GM19438 (cell line): Measurements from ENCODE around the gene MFSD2B.

Experiments
- ATAC-seq: cut with Tn5 transposase; IDR thresholded peaks from one replicate; pipeline ENCODE4 v1.9.1; 2021; ENCODE audit warnings: low read depth; ENCODE audit not compliant: unreplicated experiment

MFSD2B gene

GRCh38 chr2:24050041-24050979, 40.4 kb downstream of the MFSD2B start:
- ATAC-seq = no peak

DNA sequence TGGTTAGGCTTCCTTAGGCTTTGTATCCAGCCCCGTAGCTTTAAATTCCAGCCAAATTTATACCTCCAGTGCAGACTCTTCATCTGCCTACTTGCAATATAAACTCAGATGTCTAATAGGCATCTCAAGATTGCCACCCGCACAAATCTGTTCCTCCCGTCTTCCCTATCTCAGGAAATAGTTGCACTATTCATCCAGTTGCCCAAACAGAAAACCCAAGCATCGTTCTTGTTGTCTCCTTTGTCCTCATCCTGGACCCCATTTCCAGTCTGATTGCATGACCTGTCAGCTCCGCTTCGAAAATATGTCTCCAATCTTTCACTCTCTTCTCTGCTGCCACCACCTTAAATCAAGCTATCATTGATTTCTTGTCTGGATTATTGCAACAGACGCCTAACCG, 41.9 kb downstream of the MFSD2B start:
- no peak for ATAC-seq

- ATAC-seq = no peak
Observed at GRCh38 chr2:24052951-24053350, 43.1 kb downstream of the MFSD2B start.

DNA sequence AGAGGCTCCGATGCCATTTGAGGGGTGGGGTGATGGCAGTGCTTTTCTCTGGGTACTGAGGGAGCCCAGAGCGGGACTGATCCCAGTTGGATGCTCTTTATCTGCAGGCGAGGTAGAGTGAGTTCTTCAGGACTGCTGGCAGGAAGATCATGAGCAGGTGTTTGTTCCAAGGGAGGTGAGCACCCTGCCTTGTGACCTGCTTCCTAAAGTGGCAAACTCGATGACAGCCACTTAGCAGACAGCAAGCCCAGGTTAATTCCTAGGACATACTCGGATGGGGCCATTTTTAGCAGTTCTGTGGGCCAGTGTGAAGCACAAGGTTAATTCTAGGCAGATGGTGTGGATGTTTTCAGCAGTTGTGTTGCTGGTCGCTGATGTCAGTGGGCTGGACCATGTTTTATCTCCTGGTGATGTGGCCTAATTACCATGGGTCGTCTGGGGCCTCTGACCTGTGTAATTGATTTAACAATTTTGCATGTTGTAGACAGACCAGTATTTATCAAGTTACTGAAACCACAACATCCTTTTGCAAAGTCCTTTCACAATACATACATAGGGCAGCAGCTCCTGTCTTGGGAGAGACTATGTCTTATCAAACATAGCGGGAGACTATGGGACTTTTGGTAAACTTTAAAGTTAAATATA, 44.6 kb downstream of the MFSD2B start:
- no peak for ATAC-seq

DNA sequence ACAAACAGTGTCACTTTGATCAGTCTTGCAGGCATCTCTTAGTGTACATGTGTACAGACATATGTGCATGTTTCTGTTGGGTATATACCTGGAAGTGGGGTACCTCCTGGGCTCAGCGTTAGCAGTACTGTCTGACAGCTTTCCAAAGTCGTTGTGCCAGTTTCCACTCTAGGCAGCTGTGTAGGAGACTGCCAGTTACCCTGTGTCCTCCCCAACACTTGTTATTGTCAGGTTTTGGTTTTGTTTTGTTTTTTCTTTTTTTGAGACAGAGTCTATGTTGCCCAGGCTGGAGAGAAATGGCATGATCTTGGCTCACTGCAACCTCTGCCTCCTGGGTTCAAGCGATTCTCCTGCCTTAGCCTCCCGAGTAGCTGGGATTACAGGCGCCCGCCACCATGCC, 45.9 kb downstream of the MFSD2B start:
- no peak for ATAC-seq

- ATAC-seq = no peak
Observed at GRCh38 chr2:24058564-24059271, 48.8 kb downstream of the MFSD2B start.

DNA sequence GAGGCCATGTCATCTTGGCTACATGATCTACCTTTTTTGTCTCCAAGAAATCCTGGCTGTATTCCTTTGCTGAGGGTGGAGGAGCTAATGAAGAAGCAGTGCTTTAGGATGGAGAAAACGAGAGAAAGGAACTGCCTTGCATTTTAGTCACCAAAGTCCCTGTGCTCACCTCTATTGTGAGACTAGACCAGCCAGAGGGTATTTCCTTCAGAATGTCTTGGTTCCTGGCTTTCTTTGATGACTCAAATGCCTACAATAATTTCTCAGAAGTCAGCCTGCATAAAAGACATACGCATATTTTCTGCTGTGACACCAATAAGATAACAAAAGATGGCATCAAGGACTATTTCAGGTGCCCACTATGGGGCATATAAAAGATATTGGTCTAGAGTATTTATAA, 55.5 kb downstream of the MFSD2B start:
- no peak for ATAC-seq

GRCh38 chr2:24072259-24072658, 62.4 kb downstream of the MFSD2B start:
- no peak for ATAC-seq

GRCh38 chr2:24073816-24074215, 63.9 kb downstream of the MFSD2B start:
- no peak for ATAC-seq

DNA sequence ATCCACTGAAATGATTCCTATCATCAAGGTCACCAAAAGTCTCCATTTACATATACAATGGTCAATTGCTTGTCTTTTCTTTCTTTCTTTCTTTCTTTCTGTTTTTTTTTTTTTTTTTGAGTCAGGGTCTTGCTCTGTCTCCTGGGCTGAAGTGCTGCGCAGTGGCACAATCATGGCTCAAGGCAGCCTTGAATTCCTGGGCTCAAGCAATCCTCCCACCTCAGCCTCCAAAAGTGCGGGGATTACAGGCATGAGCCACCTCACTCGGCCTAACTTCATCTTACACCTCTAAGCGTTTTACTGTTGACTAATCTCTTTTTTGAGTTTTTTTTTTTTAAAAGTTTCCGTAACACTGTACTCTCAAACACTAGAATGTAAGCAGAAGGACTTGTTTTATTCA, 65.4 kb downstream of the MFSD2B start:
- no peak for ATAC-seq
